ENCODE measurements around the gene CASZ1.

GRCh38 chr1:10673109-10673711, 123.2 kb downstream of the CASZ1 start:
- TF ChIP-seq, protein P1, sequence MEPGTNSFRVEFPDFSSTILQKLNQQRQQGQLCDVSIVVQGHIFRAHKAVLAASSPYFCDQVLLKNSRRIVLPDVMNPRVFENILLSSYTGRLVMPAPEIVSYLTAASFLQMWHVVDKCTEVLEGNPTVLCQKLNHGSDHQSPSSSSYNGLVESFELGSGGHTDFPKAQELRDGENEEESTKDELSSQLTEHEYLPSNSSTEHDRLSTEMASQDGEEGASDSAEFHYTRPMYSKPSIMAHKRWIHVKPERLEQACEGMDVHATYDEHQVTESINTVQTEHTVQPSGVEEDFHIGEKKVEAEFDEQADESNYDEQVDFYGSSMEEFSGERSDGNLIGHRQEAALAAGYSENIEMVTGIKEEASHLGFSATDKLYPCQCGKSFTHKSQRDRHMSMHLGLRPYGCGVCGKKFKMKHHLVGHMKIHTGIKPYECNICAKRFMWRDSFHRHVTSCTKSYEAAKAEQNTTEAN (CRISPR knock-in tag; IDR thresholded peaks at IDR 0.05): no peak
- TF ChIP-seq, protein P2, sequence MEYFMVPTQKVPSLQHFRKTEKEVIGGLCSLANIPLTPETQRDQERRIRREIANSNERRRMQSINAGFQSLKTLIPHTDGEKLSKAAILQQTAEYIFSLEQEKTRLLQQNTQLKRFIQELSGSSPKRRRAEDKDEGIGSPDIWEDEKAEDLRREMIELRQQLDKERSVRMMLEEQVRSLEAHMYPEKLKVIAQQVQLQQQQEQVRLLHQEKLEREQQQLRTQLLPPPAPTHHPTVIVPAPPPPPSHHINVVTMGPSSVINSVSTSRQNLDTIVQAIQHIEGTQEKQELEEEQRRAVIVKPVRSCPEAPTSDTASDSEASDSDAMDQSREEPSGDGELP (CRISPR knock-in tag; IDR thresholded peaks at IDR 0.05; ENCODE audit: borderline replicate concordance): no peak
- TF ChIP-seq CTCF (IDR thresholded peaks at IDR 0.05 in 2 of 3, conservative IDR thresholded peaks at IDR 0.05 in 1 of 3; ENCODE audit: insufficient read depth in 2 of 3, low read depth in 1 of 3, low read length in 3 of 3) (no peak), RAD21 (CRISPR knock-in tag; conservative IDR thresholded peaks at IDR 0.05 in 1 of 2, IDR thresholded peaks at IDR 0.05 in 1 of 2) (no peak), HCFC1 (IDR thresholded peaks at IDR 0.05; ENCODE audit: low read depth, low read length) (no peak)
